HepG2 (cell line): Measurements from ENCODE around the gene SPATS2. TPM values are rescaled to one million over a fixed set of nuclear protein-coding genes. Genes with fewer than 3 reads are reported as not detected.
A peak's percentile ranks its signal among the peaks of the same experiment; 100 is the strongest.

Source experiments
- ATAC-seq: fragments of 200-7000 bp; cut with Tn5 transposase; 3 replicates; pipeline ENCODE4 v1.9.1; 2020; ENCODE audit warnings: mild to moderate bottlenecking, moderate library complexity
- BruUV-seq: library from RNA; stranded (reverse); fragments of 400-500 nt; replicated peaks from 2 replicates; lab custom pipeline; 2021; lab: Mats Ljungman, UMichigan
- CTCF ChIA-PET: fragments of 300-600 bp; formaldehyde crosslinking; extraction: SDS; loops from one replicate; lab custom pipeline; 2021; ENCODE audit warnings: low total read pairs, inconsistent platforms, low intra/inter-chr PET ratio; lab: Yijun Ruan, JAX
- POLR2A ChIA-PET: fragments of 350-600 bp; sonication (Branson Sonifier 250); formaldehyde crosslinking; loops from one replicate; lab custom pipeline; 2020; ENCODE audit warnings: antibody characterized with exemption, inconsistent platforms; lab: Yijun Ruan, JAX
- DNase-seq: peaks from one replicate; pipeline ENCODE4 v3.0.0-alpha.2; 2015; ENCODE audit warnings: low spot score
- FAIRE-seq: peaks from 3 replicates; lab custom pipeline; 2011; peaks lifted over from hg19 to GRCh38; lab: Jason Lieb, UNC
- H2AFZ ChIP-seq: one replicate; pipeline ENCODE4 v1.6.1; 2011; ENCODE audit warnings: low read length, inconsistent platforms
- H3K27ac ChIP-seq: fragments of 300-600 bp; 3 replicates; pipeline ENCODE4 v1.8.0; 2011; ENCODE audit warnings: mixed run types, mild to moderate bottlenecking, mixed read lengths, low read length, inconsistent platforms; ENCODE audit not compliant: insufficient read depth; ENCODE audit errors: extremely low read length
- H3K27me3 ChIP-seq, 2 experiments: fragments of 200-600 bp in 1 of 2; 2 replicates in 1 of 2; 3 replicates in 1 of 2; pipeline versions ENCODE4 v1.6.0 to v1.8.0; 2011; ENCODE audit warnings: low read length in 2 of 2, mild to moderate bottlenecking in 2 of 2, moderate library complexity in 2 of 2, inconsistent platforms in 1 of 2; ENCODE audit not compliant: insufficient read depth in 2 of 2, control insufficient read depth in 1 of 2
- H3K36me3 ChIP-seq, 2 experiments: fragments of 200-600 bp in 1 of 2; replicated peaks in 1 of 2; 2 replicates in 1 of 2; 3 replicates in 1 of 2; pipeline versions ENCODE4 v1.5.1 to v1.8.0; 2011; ENCODE audit warnings: low read length in 2 of 2, inconsistent platforms in 1 of 2; ENCODE audit not compliant: insufficient read depth in 2 of 2, control insufficient read depth in 1 of 2
- H3K4me1 ChIP-seq: 2 replicates; pipeline ENCODE4 v1.5.1; 2012; ENCODE audit warnings: low read length, inconsistent platforms; ENCODE audit not compliant: insufficient read depth
- H3K4me2 ChIP-seq: 2 replicates; pipeline ENCODE4 v1.6.0; 2011; ENCODE audit warnings: low read depth, low read length, inconsistent platforms
- H3K4me3 ChIP-seq, 3 experiments: fragments of 200-600 bp in 1 of 3; sonication (generic), shearing (Covaris generic) in 1 of 3; replicated peaks in 1 of 3; 2 replicates each; pipeline ENCODE4 v1.5.1; 2011 to 2016; ENCODE audit warnings: low read length in 3 of 3, inconsistent platforms in 2 of 3, low read depth in 2 of 3, mild to moderate bottlenecking in 2 of 3, control low read depth in 1 of 3, mixed read lengths in 1 of 3; ENCODE audit not compliant: insufficient read depth in 1 of 3
- H3K79me2 ChIP-seq: one replicate; pipeline ENCODE4 v1.6.1; 2011; ENCODE audit warnings: low read length, inconsistent platforms; ENCODE audit not compliant: insufficient read depth
- H3K9ac ChIP-seq: 2 replicates; pipeline ENCODE4 v1.6.0; 2011; ENCODE audit warnings: mild to moderate bottlenecking, low read depth, low read length, inconsistent platforms; ENCODE audit not compliant: insufficient read depth
- H3K9me3 ChIP-seq: 2 replicates; pipeline ENCODE4 v1.5.1; 2012; ENCODE audit warnings: mild to moderate bottlenecking, low read length
- H4K20me1 ChIP-seq: 2 replicates; pipeline ENCODE4 v1.6.0; 2011; ENCODE audit warnings: inconsistent platforms, mild to moderate bottlenecking, low read length, moderate library complexity; ENCODE audit not compliant: insufficient read depth
- ARID4A ChIP-seq: sonication (generic); formaldehyde crosslinking; IDR thresholded peaks from 2 replicates; pipeline ENCODE4 v1.5.0; 2020; ENCODE audit warnings: mild to moderate bottlenecking, missing genetic modification reagents, borderline replicate concordance
- ELF4 ChIP-seq: sonication (generic); formaldehyde crosslinking; IDR thresholded peaks from 2 replicates; pipeline ENCODE4 v1.5.0; 2020; ENCODE audit warnings: missing genetic modification reagents, mild to moderate bottlenecking, moderate library complexity, borderline replicate concordance
- MZF1 ChIP-seq: sonication (generic); formaldehyde crosslinking; IDR thresholded peaks from 2 replicates; pipeline ENCODE4 v1.8.1; 2023; ENCODE audit warnings: mild to moderate bottlenecking, missing genetic modification reagents, borderline replicate concordance
- NFE2 ChIP-seq: sonication (generic); formaldehyde crosslinking; IDR thresholded peaks from 2 replicates; pipeline ENCODE4 v1.4.0; 2020; ENCODE audit warnings: missing genetic modification reagents
- NR3C1 ChIP-seq: sonication (generic); formaldehyde crosslinking; IDR thresholded peaks from 2 replicates; pipeline ENCODE4 v1.4.0; 2020; ENCODE audit warnings: missing genetic modification reagents
- POGK ChIP-seq: sonication (generic); formaldehyde crosslinking; conservative IDR thresholded peaks from 2 replicates; pipeline ENCODE4 v1.8.0; 2022; ENCODE audit warnings: mild to moderate bottlenecking, moderate library complexity, missing genetic modification reagents
- TCF7 ChIP-seq: sonication (generic); IDR thresholded peaks from 2 replicates; pipeline ENCODE4 v1.6.1; 2016; ENCODE audit warnings: antibody characterized with exemption, low read depth
- ZBTB33 ChIP-seq: sonication (generic); formaldehyde crosslinking; IDR thresholded peaks from 2 replicates; pipeline ENCODE4 v1.4.0; 2020; ENCODE audit warnings: missing genetic modification reagents
- ZNF101 ChIP-seq: sonication (generic); formaldehyde crosslinking; IDR thresholded peaks from 2 replicates; pipeline ENCODE4 v1.4.0; 2020; ENCODE audit warnings: mild to moderate bottlenecking, low read depth, missing genetic modification reagents, borderline replicate concordance
- ZNF121 ChIP-seq: sonication (generic); formaldehyde crosslinking; IDR thresholded peaks from 2 replicates; pipeline ENCODE4 v1.5.0; 2020; ENCODE audit warnings: mild to moderate bottlenecking, missing genetic modification reagents
- ZNF776 ChIP-seq: sonication (generic); formaldehyde crosslinking; IDR thresholded peaks from 2 replicates; pipeline ENCODE4 v1.4.0; 2020; ENCODE audit warnings: mild to moderate bottlenecking, missing genetic modification reagents
- ZNF879 ChIP-seq: sonication (generic); formaldehyde crosslinking; IDR thresholded peaks from 2 replicates; pipeline ENCODE4 v1.8.1; 2023; ENCODE audit warnings: missing genetic modification reagents
- WGBS: methylation state at CpG from one replicate; pipeline ENCODE4 v1.1.6; 2017; ENCODE audit warnings: low lambda C conversion rate; 5-methylcytosine and 5-hydroxymethylcytosine counted together
- in situ Hi-C: cut with HindIII; loops from 2 replicates; pipeline ENCODE4 v1.10.0; 2017; ENCODE audit warnings: low pct_unique_long_range_greater_than_20kb; ENCODE audit not compliant: extremely low pct_ligation_motif_present
- intact Hi-C: fragments of 100-400 bp; cut with micrococcal nuclease; formaldehyde crosslinking; loops from one replicate; pipeline ENCODE4 v1.10.0; 2022; ENCODE audit not compliant: unreplicated experiment
- polyA plus RNA-seq, 8 experiments: library from polyadenylated mRNA; depleted of rRNA in 3 of 8; stranded (reverse) in 7 of 8; unstranded in 1 of 8; fragments of >200 nt; fragmentation: Illumina TruSeq in 4 of 8; extraction: Trizol in 4 of 8; gene quantifications; 2 replicates each; pipeline versions ENCODE4 v1.2.1 to v1.2.3, GENCODE V29; 2011 to 2016; ENCODE audit warnings: low read depth in 4 of 8, missing spikeins in 1 of 8, mixed read lengths in 1 of 8; ENCODE audit not compliant: insufficient read depth in 1 of 8
- total RNA-seq, 5 experiments: library from RNA; depleted of rRNA; stranded (reverse); fragments of >200 nt; fragmentation: Illumina TruSeq; extraction: Trizol; gene quantifications; 2 replicates each; pipeline ENCODE4 v1.2.3, GENCODE V29; 2016; ENCODE audit warnings: low read depth in 1 of 5

Gene SPATS2
- total and polyA plus RNA-seq, 2 of the 13 experiments (the other 11 are each of a cell fraction or from before 2014, with no cell fraction given) = 19.3 to 28.1 TPM

GRCh38 chr12:49388682-49389386 lies 21.6 kb downstream of the SPATS2 start:
- H3K9ac ChIP-seq = no peak overlapping the region
- no peaks in the 10 kb centered on the region for H3K4me1 ChIP-seq
- H2AFZ ChIP-seq = no peak overlapping the region
- no peak overlapping the region for H3K4me3 ChIP-seq
- no peaks in the 10 kb centered on the region; the same call in 1 of the 2 replicates for H4K20me1 ChIP-seq
- H3K9me3 ChIP-seq = no peaks in the 10 kb centered on the region
- no peaks in the 10 kb centered on the region for H3K27me3 ChIP-seq
- 96% methylated on average over 18 of the region's 18 CpGs for WGBS
- peaks cover 27% of the 10 kb centered on the region for H3K79me2 ChIP-seq
- FAIRE-seq = no peak
- H3K27ac ChIP-seq = no peak overlapping the region
- DNase-seq = no peak
- CTCF ChIA-PET = no interaction called here
- no peak overlapping the region for H3K4me2 ChIP-seq
- POLR2A ChIA-PET = no interaction called here
- peaks cover 0 to 13% of the 10 kb centered on the region in 2 experiments; a peak in 2 of 5 replicates for H3K36me3 ChIP-seq
- in situ Hi-C loops (no loop called here), intact Hi-C loops (no loop called here)
- ATAC-seq = no peak
- BruUV-seq = no TSS peak
- TF ChIP-seq ARID4A = no peak
- TF ChIP-seq MZF1 (CRISPR knock-in tag) = no peak
- no peak for TF ChIP-seq ZNF879 (CRISPR knock-in tag)
- TF ChIP-seq ELF4 = no peak
- TF ChIP-seq ZNF101 (CRISPR knock-in tag) = no peak
- TF ChIP-seq ZNF121 (CRISPR knock-in tag) = peak; percentile 75
- TF ChIP-seq NR3C1 (CRISPR knock-in tag) = no peak
- no peak for TF ChIP-seq NFE2 (CRISPR knock-in tag)
- no peak for TF ChIP-seq TCF7
- no peak for TF ChIP-seq ZNF776 (CRISPR knock-in tag)
- TF ChIP-seq ZBTB33 = peak; percentile 57; the same call in 1 of the 2 replicates
- TF ChIP-seq POGK (CRISPR knock-in tag) = no peak
